Measurements from ENCODE around the gene CD226. TPM values are rescaled to one million over a fixed set of nuclear protein-coding genes. Genes with fewer than 3 reads are reported as not detected.

The CD226 gene
- total and polyA plus RNA-seq, 10 of the 15 experiments (the other 5 are each of a cell fraction or from before 2014, with no cell fraction given), result 12.9 to 68.8 (median 47.3) TPM

DNA sequence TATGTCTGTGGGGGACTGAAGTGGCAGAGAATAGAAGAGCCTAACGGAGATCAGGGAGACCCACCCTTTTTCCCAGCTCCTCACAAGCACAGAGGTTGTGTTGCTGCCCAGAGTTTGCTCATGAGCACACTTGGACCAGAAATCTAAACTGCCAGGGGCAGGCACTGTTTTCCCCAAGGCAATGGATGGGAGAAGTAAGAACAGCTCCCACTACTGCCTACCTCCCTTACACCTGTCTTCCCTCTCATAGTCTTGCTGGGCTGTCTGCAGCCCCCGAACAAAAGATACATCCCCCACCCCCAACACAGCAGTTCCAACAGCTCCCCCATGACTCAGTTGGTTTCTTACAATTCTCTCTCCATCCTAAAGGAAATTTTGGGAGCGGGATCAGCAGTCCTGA is 48.1 kb upstream of the CD226 start:
- FAIRE-seq (no peak), ATAC-seq (no peak), DNase-seq (ENCODE audit: low read depth, low spot score) (no peak)
- CTCF ChIA-PET, result interaction anchor here (1.1 kb wide), 1 partner anchor 21 kb away, joined by 3 read pairs; no protein-coding TSS in a partner anchor
- RAD21 ChIA-PET (ENCODE audit: unreplicated experiment), result interaction anchor here (1.6 kb wide), 1 partner anchor 11 kb away, joined by 3 read pairs; no protein-coding TSS in a partner anchor
- Histone ChIP-seq H3K79me2 (ENCODE audit: control insufficient read depth, insufficient read depth, low read length) (no peaks in the 10 kb centered on the region), H3K36me3 (ENCODE audit: control insufficient read depth in 2 of 2, insufficient read depth in 2 of 2, low read length in 1 of 2) (peaks cover 2% of the 10 kb centered on the region in 2 experiments; a peak in 2 of 4 replicates), H3K9me3 (replicated peaks; ENCODE audit: control insufficient read depth, insufficient read depth, low read length) (no peaks in the 10 kb centered on the region), H3K27ac (ENCODE audit: control insufficient read depth, insufficient read depth) (no peak overlapping the region), H3K4me1 (ENCODE audit: control insufficient read depth, insufficient read depth, low read length) (no peaks in the 10 kb centered on the region), H3K27me3 (replicated peaks in 1 of 2; ENCODE audit: control insufficient read depth in 2 of 2, insufficient read depth in 2 of 2, low read length in 1 of 2) (no peaks in the 10 kb centered on the region), H3K9ac (ENCODE audit: control insufficient read depth, insufficient read depth, low read length) (no peak overlapping the region), H2AFZ (ENCODE audit: control insufficient read depth, low read depth, low read length) (no peak overlapping the region), H3K4me2 (ENCODE audit: control insufficient read depth, insufficient read depth) (no peak overlapping the region), H4K20me1 (ENCODE audit: control insufficient read depth, insufficient read depth) (no peaks in the 10 kb centered on the region), H3K4me3 (no peak overlapping the region)
- intact Hi-C loops (cut with micrococcal nuclease; ENCODE audit: unreplicated experiment) (no loop called here), in situ Hi-C loops (cut with MboI) (no loop called here)
- SMC1A ChIA-PET (ENCODE audit: uncharacterized antibody, unreplicated experiment), result interaction anchor here (1.1 to 1.6 kb wide), 3 partner anchors 14 to 41 kb away, joined by 3 read pairs; no protein-coding TSS in a partner anchor
- POLR2A ChIA-PET, result interaction anchor here (0.6 to 1.1 kb wide), 2 partner anchors 80 to 486 kb away, joined by 3 read pairs; no protein-coding TSS in a partner anchor
- WGBS (ENCODE audit: insufficient coverage, insufficient replicate concordance, low lambda C conversion rate, missing lambda C conversion rate), result 86% methylated on average over 3 of the region's 3 CpGs
- BruUV-seq (replicated peaks), result no TSS peak
- no peak for TF ChIP-seq KAT2A (conservative IDR thresholded peaks at IDR 0.05; ENCODE audit: control insufficient read depth, low read depth, low read length)
- TF ChIP-seq STAT3 (IDR thresholded peaks at IDR 0.05; ENCODE audit: low read depth, low read length), result no peak
- no peak for TF ChIP-seq ESRRA (IDR thresholded peaks at IDR 0.05; ENCODE audit: low read length)
- TF ChIP-seq BACH1 (IDR thresholded peaks at IDR 0.05; ENCODE audit: borderline replicate concordance), result no peak
- TF ChIP-seq WRNIP1 (IDR thresholded peaks at IDR 0.05; ENCODE audit: borderline replicate concordance, low read depth, low read length), result no peak
- no peak for TF ChIP-seq RB1 (IDR thresholded peaks at IDR 0.05; ENCODE audit: borderline replicate concordance)
- TF ChIP-seq, protein P1, sequence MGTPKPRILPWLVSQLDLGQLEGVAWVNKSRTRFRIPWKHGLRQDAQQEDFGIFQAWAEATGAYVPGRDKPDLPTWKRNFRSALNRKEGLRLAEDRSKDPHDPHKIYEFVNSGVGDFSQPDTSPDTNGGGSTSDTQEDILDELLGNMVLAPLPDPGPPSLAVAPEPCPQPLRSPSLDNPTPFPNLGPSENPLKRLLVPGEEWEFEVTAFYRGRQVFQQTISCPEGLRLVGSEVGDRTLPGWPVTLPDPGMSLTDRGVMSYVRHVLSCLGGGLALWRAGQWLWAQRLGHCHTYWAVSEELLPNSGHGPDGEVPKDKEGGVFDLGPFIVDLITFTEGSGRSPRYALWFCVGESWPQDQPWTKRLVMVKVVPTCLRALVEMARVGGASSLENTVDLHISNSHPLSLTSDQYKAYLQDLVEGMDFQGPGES (IDR thresholded peaks at IDR 0.05), result no peak
- no peak for TF ChIP-seq YBX1 (IDR thresholded peaks at IDR 0.05)
- TF ChIP-seq, protein P2, sequence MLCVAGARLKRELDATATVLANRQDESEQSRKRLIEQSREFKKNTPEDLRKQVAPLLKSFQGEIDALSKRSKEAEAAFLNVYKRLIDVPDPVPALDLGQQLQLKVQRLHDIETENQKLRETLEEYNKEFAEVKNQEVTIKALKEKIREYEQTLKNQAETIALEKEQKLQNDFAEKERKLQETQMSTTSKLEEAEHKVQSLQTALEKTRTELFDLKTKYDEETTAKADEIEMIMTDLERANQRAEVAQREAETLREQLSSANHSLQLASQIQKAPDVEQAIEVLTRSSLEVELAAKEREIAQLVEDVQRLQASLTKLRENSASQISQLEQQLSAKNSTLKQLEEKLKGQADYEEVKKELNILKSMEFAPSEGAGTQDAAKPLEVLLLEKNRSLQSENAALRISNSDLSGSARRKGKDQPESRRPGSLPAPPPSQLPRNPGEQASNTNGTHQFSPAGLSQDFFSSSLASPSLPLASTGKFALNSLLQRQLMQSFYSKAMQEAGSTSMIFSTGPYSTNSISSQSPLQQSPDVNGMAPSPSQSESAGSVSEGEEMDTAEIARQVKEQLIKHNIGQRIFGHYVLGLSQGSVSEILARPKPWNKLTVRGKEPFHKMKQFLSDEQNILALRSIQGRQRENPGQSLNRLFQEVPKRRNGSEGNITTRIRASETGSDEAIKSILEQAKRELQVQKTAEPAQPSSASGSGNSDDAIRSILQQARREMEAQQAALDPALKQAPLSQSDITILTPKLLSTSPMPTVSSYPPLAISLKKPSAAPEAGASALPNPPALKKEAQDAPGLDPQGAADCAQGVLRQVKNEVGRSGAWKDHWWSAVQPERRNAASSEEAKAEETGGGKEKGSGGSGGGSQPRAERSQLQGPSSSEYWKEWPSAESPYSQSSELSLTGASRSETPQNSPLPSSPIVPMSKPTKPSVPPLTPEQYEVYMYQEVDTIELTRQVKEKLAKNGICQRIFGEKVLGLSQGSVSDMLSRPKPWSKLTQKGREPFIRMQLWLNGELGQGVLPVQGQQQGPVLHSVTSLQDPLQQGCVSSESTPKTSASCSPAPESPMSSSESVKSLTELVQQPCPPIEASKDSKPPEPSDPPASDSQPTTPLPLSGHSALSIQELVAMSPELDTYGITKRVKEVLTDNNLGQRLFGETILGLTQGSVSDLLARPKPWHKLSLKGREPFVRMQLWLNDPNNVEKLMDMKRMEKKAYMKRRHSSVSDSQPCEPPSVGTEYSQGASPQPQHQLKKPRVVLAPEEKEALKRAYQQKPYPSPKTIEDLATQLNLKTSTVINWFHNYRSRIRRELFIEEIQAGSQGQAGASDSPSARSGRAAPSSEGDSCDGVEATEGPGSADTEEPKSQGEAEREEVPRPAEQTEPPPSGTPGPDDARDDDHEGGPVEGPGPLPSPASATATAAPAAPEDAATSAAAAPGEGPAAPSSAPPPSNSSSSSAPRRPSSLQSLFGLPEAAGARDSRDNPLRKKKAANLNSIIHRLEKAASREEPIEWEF (IDR thresholded peaks at IDR 0.05; ENCODE audit: insufficient replicate concordance, low read depth, low read length), result no peak
- no peak for TF ChIP-seq TAF1 (IDR thresholded peaks at IDR 0.05; ENCODE audit: borderline replicate concordance, low read depth, low read length)
- no peak for TF ChIP-seq SMC3 (IDR thresholded peaks at IDR 0.05; ENCODE audit: borderline replicate concordance, low read length)
- no peak for TF ChIP-seq EZH2 (IDR thresholded peaks at IDR 0.05; ENCODE audit: borderline replicate concordance, control insufficient read depth, low read depth, low read length)
- TF ChIP-seq GABPA (IDR thresholded peaks at IDR 0.05; ENCODE audit: low read depth), result no peak
- TF ChIP-seq ZNF207 (IDR thresholded peaks at IDR 0.05; ENCODE audit: borderline replicate concordance), result no peak
- no peak for TF ChIP-seq IKZF1 (conservative IDR thresholded peaks at IDR 0.05)
- TF ChIP-seq, protein P3, sequence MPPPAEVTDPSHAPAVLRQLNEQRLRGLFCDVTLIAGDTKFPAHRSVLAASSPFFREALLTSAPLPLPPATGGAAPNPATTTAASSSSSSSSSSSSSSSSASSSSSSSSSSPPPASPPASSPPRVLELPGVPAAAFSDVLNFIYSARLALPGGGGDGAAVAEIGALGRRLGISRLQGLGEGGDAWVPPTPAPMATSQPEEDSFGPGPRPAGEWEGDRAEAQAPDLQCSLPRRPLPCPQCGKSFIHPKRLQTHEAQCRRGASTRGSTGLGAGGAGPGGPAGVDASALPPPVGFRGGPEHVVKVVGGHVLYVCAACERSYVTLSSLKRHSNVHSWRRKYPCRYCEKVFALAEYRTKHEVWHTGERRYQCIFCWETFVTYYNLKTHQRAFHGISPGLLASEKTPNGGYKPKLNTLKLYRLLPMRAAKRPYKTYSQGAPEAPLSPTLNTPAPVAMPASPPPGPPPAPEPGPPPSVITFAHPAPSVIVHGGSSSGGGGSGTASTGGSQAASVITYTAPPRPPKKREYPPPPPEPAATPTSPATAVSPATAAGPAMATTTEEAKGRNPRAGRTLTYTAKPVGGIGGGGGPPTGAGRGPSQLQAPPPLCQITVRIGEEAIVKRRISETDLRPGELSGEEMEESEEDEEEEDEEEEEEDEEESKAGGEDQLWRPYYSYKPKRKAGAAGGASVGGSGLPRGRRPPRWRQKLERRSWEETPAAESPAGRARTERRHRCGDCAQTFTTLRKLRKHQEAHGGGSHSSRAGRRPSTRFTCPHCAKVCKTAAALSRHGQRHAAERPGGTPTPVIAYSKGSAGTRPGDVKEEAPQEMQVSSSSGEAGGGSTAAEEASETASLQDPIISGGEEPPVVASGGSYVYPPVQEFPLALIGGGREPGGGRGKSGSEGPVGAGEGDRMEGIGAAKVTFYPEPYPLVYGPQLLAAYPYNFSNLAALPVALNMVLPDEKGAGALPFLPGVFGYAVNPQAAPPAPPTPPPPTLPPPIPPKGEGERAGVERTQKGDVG (CRISPR knock-in tag; IDR thresholded peaks at IDR 0.05), result no peak
